Lower leg skin (tissue), 4 donors: Measurements from ENCODE around the gene ANKS4B. TPM values are rescaled to one million over a fixed set of nuclear protein-coding genes. Genes with fewer than 3 reads are reported as not detected.

Experiments used
- DNase-seq, 2 donors: peaks; one replicate each; pipeline ENCODE4 v3.0.0-alpha.2; 2019; ENCODE audit warnings: low spot score in 2 of 2
- H3K4me3 ChIP-seq: fragments of 200-600 bp; sonication (generic); 2 replicates; pipeline ENCODE4 v1.5.1; 2017; ENCODE audit warnings: mild to moderate bottlenecking, low read depth; ENCODE audit not compliant: poor library complexity, severe bottlenecking
- CTCF ChIP-seq, 3 donors: fragments of 450-650 bp; IDR thresholded peaks; one replicate each; pipeline ENCODE4 v1.5.1; 2016; ENCODE audit warnings: antibody characterized with exemption in 3 of 3, mild to moderate bottlenecking in 3 of 3, moderate library complexity in 2 of 3
- POLR2A ChIP-seq, 2 donors: fragments of 450-650 bp; IDR thresholded peaks; one replicate each; pipeline ENCODE4 v1.6.1; 2016 to 2017; ENCODE audit warnings: antibody characterized with exemption in 2 of 2, mild to moderate bottlenecking in 1 of 2, moderate library complexity in 1 of 2
- WGBS, 2 donors: methylation state at CpG; one replicate each; pipeline ENCODE4 v1.1.5; 2018; 5-methylcytosine and 5-hydroxymethylcytosine counted together
- intact Hi-C: fragments of 100-400 bp; cut with DNase I; formaldehyde crosslinking; loops from one replicate; pipeline ENCODE4 v1.15.0; 2023; ENCODE audit warnings: low total_unique reads
- total RNA-seq, 4 donors: library from RNA; depleted of rRNA; stranded (reverse); fragments of >200 nt; gene quantifications; one replicate each; pipeline ENCODE4 v1.1.0, GENCODE V29; 2016

The ANKS4B gene
- total RNA-seq, 4 donors from 2014 or later: 0.13 TPM; not detected in 3

- intact Hi-C loops: no loop called here
- no peak for DNase-seq
- TF ChIP-seq POLR2A (IDR thresholded peaks at IDR 0.05) (no peak), CTCF (IDR thresholded peaks at IDR 0.05) (no peak)
- no peak overlapping the region for H3K4me3 ChIP-seq
- 68 to 79% methylated on average over 2 of the region's 2 CpGs for whole genome bisulfite sequencing, 2 donors
Observed at GRCh38 chr16:21228361-21228872, 5.1 kb upstream of the ANKS4B start.

GRCh38 chr16:21233045-21233520 is 416 bp upstream of the ANKS4B start:
- no peak for DNase-seq
- TF ChIP-seq POLR2A (IDR thresholded peaks at IDR 0.05) (no peak), CTCF (IDR thresholded peaks at IDR 0.05) (no peak)
- 90 to 97% methylated on average over 1 of the region's 1 CpG for whole genome bisulfite sequencing, 2 donors
- no peak overlapping the region for H3K4me3 ChIP-seq
- intact Hi-C loops: no loop called here

- 88 to 89% methylated on average over 3 of the region's 3 CpGs for WGBS, 2 donors
- intact Hi-C loops: no loop called here
Observed at GRCh38 chr16:21235199-21235585, 1.7 kb downstream of the ANKS4B start.

GRCh38 chr16:21236831-21237230 is 3.3 kb downstream of the ANKS4B start:
- TF ChIP-seq POLR2A (IDR thresholded peaks at IDR 0.05) (no peak), CTCF (IDR thresholded peaks at IDR 0.05) (no peak)
- no peak overlapping the region for H3K4me3 ChIP-seq
- WGBS, 2 donors: 87 to 88% methylated on average over 5 of the region's 5 CpGs
- intact Hi-C loops: no loop called here
- no peak for DNase-seq

More at GRCh38 chr16:21235199-21235585, 1.7 kb downstream of the ANKS4B start:
- TF ChIP-seq CTCF (IDR thresholded peaks at IDR 0.05): no peak
- no peak for TF ChIP-seq POLR2A (IDR thresholded peaks at IDR 0.05)
- H3K4me3 ChIP-seq: no peak overlapping the region
- no peak for DNase-seq

DNA sequence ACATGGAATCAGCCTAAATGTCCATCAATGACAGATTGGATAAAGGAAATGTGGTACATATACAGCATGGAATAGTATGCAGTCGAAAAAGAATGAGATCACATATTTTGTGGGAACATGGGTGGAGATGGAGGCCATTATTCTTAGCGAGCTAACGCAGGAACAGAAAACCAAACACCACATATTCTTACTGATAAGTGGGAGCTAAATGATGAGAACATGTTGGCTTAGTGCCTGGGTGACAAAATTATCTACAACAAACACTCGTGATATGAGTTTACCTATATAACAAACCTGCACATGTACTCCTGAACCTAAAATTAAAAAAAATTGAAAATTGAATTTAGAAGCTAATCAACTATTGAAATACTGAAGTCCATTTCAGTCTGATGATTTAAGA is 6.1 kb downstream of the ANKS4B start:
- no peak for TF ChIP-seq CTCF (IDR thresholded peaks at IDR 0.05)
- TF ChIP-seq POLR2A (IDR thresholded peaks at IDR 0.05): no peak
- DNase-seq: no peak
- H3K4me3 ChIP-seq: no peak overlapping the region
- 80 to 86% methylated on average over 4 of the region's 4 CpGs for whole genome bisulfite sequencing, 2 donors
- intact Hi-C loops: no loop called here

GRCh38 chr16:21242756-21243155 is 9.3 kb downstream of the ANKS4B start:
- DNase-seq: no peak
- TF ChIP-seq POLR2A (IDR thresholded peaks at IDR 0.05) (no peak), CTCF (IDR thresholded peaks at IDR 0.05) (no peak)
- intact Hi-C loops: no loop called here
- WGBS, 2 donors: 10 to 11% methylated on average over 2 of the region's 2 CpGs
- no peak overlapping the region for H3K4me3 ChIP-seq
